G401 (cell line): Measurements from ENCODE around the gene SLC46A1. TPM values are rescaled to one million over a fixed set of nuclear protein-coding genes. Genes with fewer than 3 reads are reported as not detected.

ENCODE experiments used
- DNase-seq: peaks from one replicate; pipeline ENCODE4 v3.0.0-alpha.2; 2015; ENCODE audit warnings: low spot score
- in situ Hi-C: cut with HindIII; loops from 2 replicates; pipeline ENCODE4 v1.10.0; 2016; ENCODE audit warnings: low sequenced_read_pairs, mixed read lengths
- total RNA-seq: library from RNA; depleted of rRNA; stranded (reverse); fragments of >200 nt; shearing (Covaris generic); gene quantifications from 2 replicates; pipeline ENCODE4 v1.2.3, GENCODE V29; 2014; rRNA removed

The SLC46A1 gene
- total RNA-seq, 1 experiment from 2014 or later = 44.7 TPM

GRCh38 chr17:28365487-28365886 is 40.5 kb downstream of the SLC46A1 start:
- no peak for DNase-seq
- in situ Hi-C loops = no loop called here

- in situ Hi-C loops = no loop called here
- no peak for DNase-seq
Measured at GRCh38 chr17:28364665-28365363, 41.2 kb downstream of the SLC46A1 start, which contains the start of gene SEBOX. SEBOX (minus strand) TSS chr17:28365199; CDS start chr17:28365151, 48 bp downstream.

GRCh38 chr17:28363776-28364650 is 42.0 kb downstream of the SLC46A1 start:
- DNase-seq = no peak

GRCh38 chr17:28363186-28363585 is 42.8 kb downstream of the SLC46A1 start:
- no peak for DNase-seq
- in situ Hi-C loops = no loop called here

More at GRCh38 chr17:28363776-28364650, 42.0 kb downstream of the SLC46A1 start:
- in situ Hi-C loops = no loop called here

GRCh38 chr17:28357901-28358197 is 48.2 kb downstream of the SLC46A1 start:
- no peak for DNase-seq
- in situ Hi-C loops = no loop called here

- DNase-seq = peak; percentile 92
- in situ Hi-C loops = no loop called here
Measured at GRCh38 chr17:28357061-28357900, 48.7 kb downstream of the SLC46A1 start, which contains the start of gene POLDIP2. POLDIP2 (minus strand) TSS chr17:28357527; CDS start chr17:28357448, 79 bp downstream.

GRCh38 chr17:28350271-28350670 is 55.7 kb downstream of the SLC46A1 start:
- in situ Hi-C loops = no loop called here
- no peak for DNase-seq

GRCh38 chr17:28348979-28349378 is 57.0 kb downstream of the SLC46A1 start:
- no peak for DNase-seq
- in situ Hi-C loops = no loop called here

GRCh38 chr17:28347261-28347891 is 58.6 kb downstream of the SLC46A1 start:
- in situ Hi-C loops = no loop called here
- no peak for DNase-seq

- in situ Hi-C loops = no loop called here
- DNase-seq = no peak
Measured at GRCh38 chr17:28346746-28347246, 59.2 kb downstream of the SLC46A1 start.

GRCh38 chr17:28346199-28346580 is 59.8 kb downstream of the SLC46A1 start:
- no peak for DNase-seq

GRCh38 chr17:28345419-28346198 is 60.4 kb downstream of the SLC46A1 start:
- in situ Hi-C loops = no loop called here
- no peak for DNase-seq

More at GRCh38 chr17:28346199-28346580, 59.8 kb downstream of the SLC46A1 start:
- in situ Hi-C loops = no loop called here

Other genes starting within 250 kb of the SLC46A1 start
- gene TMEM97, start 87.0 kb downstream of the SLC46A1 start, total RNA-seq = 69.0 and 96.3 TPM in 2 replicates
- 21.5 and 29.1 TPM in 2 replicates for gene IFT20, start 70.7 kb downstream of the SLC46A1 start, total RNA-seq
- 25.3 and 27.7 TPM in 2 replicates for gene TNFAIP1, start 70.5 kb downstream of the SLC46A1 start, total RNA-seq
- 200 and 227 TPM in 2 replicates for gene POLDIP2, start 48.7 kb downstream of the SLC46A1 start, total RNA-seq
- not detected in 2 replicates for gene SEBOX, start 41.0 kb downstream of the SLC46A1 start, total RNA-seq
- 12.4 and 13.1 TPM in 2 replicates for gene VTN, start 35.9 kb downstream of the SLC46A1 start, total RNA-seq
- 18.6 and 20.4 TPM in 2 replicates for gene SARM1, start 34.5 kb downstream of the SLC46A1 start, total RNA-seq
- not detected in 2 replicates for gene SLC13A2, start 67.4 kb upstream of the SLC46A1 start, total RNA-seq
- gene FOXN1, start 100.1 kb upstream of the SLC46A1 start, total RNA-seq = not detected in 2 replicates
- gene UNC119, start 146.4 kb upstream of the SLC46A1 start, total RNA-seq = 59.0 and 60.4 TPM in 2 replicates
- 50.8 and 64.4 TPM in 2 replicates for gene PIGS, start 165.3 kb upstream of the SLC46A1 start, total RNA-seq
- gene ALDOC, start 170.7 kb upstream of the SLC46A1 start, total RNA-seq = 34.5 and 49.8 TPM in 2 replicates
- gene SPAG5, start 192.8 kb upstream of the SLC46A1 start, total RNA-seq = 78.8 and 91.2 TPM in 2 replicates
- 1.3 and 2.7 TPM in 2 replicates for gene RSKR, start 208.0 kb upstream of the SLC46A1 start, total RNA-seq
- 77.8 and 137 TPM in 2 replicates for gene BLTP2, start 238.9 kb upstream of the SLC46A1 start, total RNA-seq